NCI-H128 (cell line): ENCODE results near the gene TRIO.
"Not testable (repeated sequence)": the region's sequence is repeated elsewhere in the genome, so short reads cannot be mapped to it uniquely, and the experiment has no call there.

Source experiments
- DNase-seq: peaks from one replicate; lab custom pipeline; 2025; ENCODE audit not compliant: unreplicated experiment; lab: John Stamatoyannopoulos, UW

The TRIO gene

GRCh38 chr5:14521748-14522147 is 378.6 kb downstream of the TRIO start:
- no peak for DNase-seq

GRCh38 chr5:14522721-14523120 is 379.6 kb downstream of the TRIO start:
- DNase-seq: no peak

- DNase-seq: no peak
Observed at GRCh38 chr5:14523243-14524034, 380.3 kb downstream of the TRIO start.

- no peak for DNase-seq
Observed at GRCh38 chr5:14525397-14525796, 382.3 kb downstream of the TRIO start.

GRCh38 chr5:14526493-14526892 is 383.4 kb downstream of the TRIO start:
- no peak for DNase-seq

GRCh38 chr5:14528115-14528514 is 385.0 kb downstream of the TRIO start:
- no peak for DNase-seq

- no peak for DNase-seq
Observed at GRCh38 chr5:14528926-14529325, 385.8 kb downstream of the TRIO start.

- DNase-seq: no peak
Observed at GRCh38 chr5:14531668-14532067, 388.5 kb downstream of the TRIO start.

- no peak for DNase-seq
Observed at GRCh38 chr5:14532180-14532579, 389.0 kb downstream of the TRIO start.

- no peak for DNase-seq
Observed at GRCh38 chr5:14534773-14535172, 391.6 kb downstream of the TRIO start.

- DNase-seq: no peak
Observed at GRCh38 chr5:14545308-14545707, 402.2 kb downstream of the TRIO start.

- no peak for DNase-seq
Observed at GRCh38 chr5:14545862-14546261, 402.7 kb downstream of the TRIO start.

- no peak for DNase-seq
Observed at GRCh38 chr5:14547666-14548065, 404.5 kb downstream of the TRIO start.

- DNase-seq: no peak
Observed at GRCh38 chr5:14551211-14551610, 408.1 kb downstream of the TRIO start.

- no peak for DNase-seq
Observed at GRCh38 chr5:14552017-14552416, 408.9 kb downstream of the TRIO start.

- not testable (repeated sequence) for DNase-seq
Observed at GRCh38 chr5:14554288-14554687, 411.1 kb downstream of the TRIO start.

GRCh38 chr5:14556015-14556414 is 412.9 kb downstream of the TRIO start:
- no peak for DNase-seq

GRCh38 chr5:14557203-14557770 is 414.1 kb downstream of the TRIO start:
- peak; percentile 40 for DNase-seq

GRCh38 chr5:14557791-14558415 is 414.8 kb downstream of the TRIO start:
- DNase-seq: no peak
